Natural killer cell (primary cell): ENCODE measurements around the gene SLC4A5. TPM values are rescaled to one million over a fixed set of nuclear protein-coding genes. Genes with fewer than 3 reads are reported as not detected.
"Not testable (repeated sequence)": the region's sequence is repeated elsewhere in the genome, so short reads cannot be mapped to it uniquely, and the experiment has no call there.

Experiments used
- ATAC-seq, 3 donors: fragments of 150-1000 bp in 2 of 3; fragments of 200-7000 bp in 1 of 3; cut with Tn5 transposase; 1 replicate in 1 of 3; 2 replicates in 2 of 3; pipeline ENCODE4 v1.10.0; 2021; ENCODE audit warnings: mild to moderate bottlenecking in 2 of 3, moderate library complexity in 2 of 3
- DNase-seq, 2 donors: peaks; one replicate each; pipeline versions ENCODE4 v3.0.0 to v3.0.0-alpha.2; 2013 to 2021; ENCODE audit warnings: mixed read lengths in 1 of 2
- H3K27ac ChIP-seq: one replicate; pipeline ENCODE4 v1.5.1; 2013; ENCODE audit warnings: mild to moderate bottlenecking, low read length
- H3K27me3 ChIP-seq: one replicate; pipeline ENCODE4 v1.6.1; 2013; ENCODE audit warnings: low read length; ENCODE audit not compliant: control insufficient read depth, insufficient read depth
- H3K36me3 ChIP-seq: one replicate; pipeline ENCODE4 v1.6.1; 2013; ENCODE audit warnings: low read length; ENCODE audit not compliant: control insufficient read depth, insufficient read depth
- H3K4me1 ChIP-seq: one replicate; pipeline ENCODE4 v1.6.1; 2013; ENCODE audit warnings: low read length; ENCODE audit not compliant: control insufficient read depth, insufficient read depth
- H3K4me3 ChIP-seq: one replicate; pipeline ENCODE4 v1.5.1; 2013; ENCODE audit warnings: low read length
- H3K9me3 ChIP-seq: one replicate; pipeline ENCODE4 v1.6.1; 2013; ENCODE audit warnings: low read length; ENCODE audit not compliant: control insufficient read depth, insufficient read depth
- H3K27ac Mint-ChIP-seq, 2 donors: one replicate each; pipeline ENCODE4 v1.8.0; 2022; ENCODE audit warnings: mild to moderate bottlenecking in 2 of 2, mixed read lengths in 2 of 2, moderate library complexity in 1 of 2
- H3K27me3 Mint-ChIP-seq, 2 donors: one replicate each; pipeline ENCODE4 v1.8.0; 2022; ENCODE audit warnings: low read depth in 2 of 2, mixed read lengths in 2 of 2
- H3K36me3 Mint-ChIP-seq: one replicate; pipeline ENCODE4 v1.8.0; 2022; ENCODE audit warnings: mixed read lengths
- H3K4me1 Mint-ChIP-seq, 2 donors: one replicate each; pipeline ENCODE4 v1.8.0; 2022; ENCODE audit warnings: mixed read lengths in 2 of 2
- H3K4me3 Mint-ChIP-seq: one replicate; pipeline ENCODE4 v1.8.0; 2022; ENCODE audit warnings: mild to moderate bottlenecking, moderate library complexity, mixed read lengths
- H3K9me3 Mint-ChIP-seq, 2 donors: one replicate each; pipeline ENCODE4 v1.8.0; 2022; ENCODE audit warnings: mixed read lengths in 2 of 2
- CTCF ChIP-seq: fragments of 200-600 bp; IDR thresholded peaks from one replicate; pipeline ENCODE4 v1.8.0; 2022; ENCODE audit warnings: antibody characterized with exemption
- WGBS: methylation state at CpG from one replicate; pipeline ENCODE4 v1.1.7; 2013; ENCODE audit warnings: missing lambda C conversion rate; ENCODE audit not compliant: insufficient coverage; 5-methylcytosine and 5-hydroxymethylcytosine counted together
- intact Hi-C: fragments of 100-400 bp; cut with micrococcal nuclease; formaldehyde crosslinking; loops from one replicate; pipeline ENCODE4 v1.14.2; 2022
- total RNA-seq, 4 donors: library from RNA; stranded (reverse); fragments of 120-200 nt in 1 of 4; gene quantifications; one replicate each; pipeline versions ENCODE4 v1.2.3 to v1.2.4, GENCODE V29; 2013 to 2022

The SLC4A5 gene
- total RNA-seq, 3 donors from 2014 or later (not counting 1 experiment from before 2014, with no cell fraction given): 5.3 to 8.4 (median 8.0) TPM

- Histone ChIP-seq H3K4me3 (no peak overlapping the region), H3K36me3 (no peaks in the 10 kb centered on the region), H3K4me1 (peaks cover 6% of the 10 kb centered on the region), H3K9me3 (no peaks in the 10 kb centered on the region), H3K27ac (no peak overlapping the region), H3K27me3 (no peaks in the 10 kb centered on the region)
- TF ChIP-seq CTCF: no peak
- intact Hi-C loops: no loop called here
- Mint-ChIP-seq H3K4me1 (peaks cover 0 to 5% of the 10 kb centered on the region in 2 donors), H3K9me3 (no peaks in the 10 kb centered on the region), H3K27me3 (peaks cover 6 to 9% of the 10 kb centered on the region in 2 donors), H3K27ac (no peak overlapping the region), H3K4me3 (no peak overlapping the region), H3K36me3 (peaks cover 5% of the 10 kb centered on the region)
- DNase-seq: no peak
- no peak for ATAC-seq
- 96% methylated on average over 3 of the region's 3 CpGs for WGBS
Observed at GRCh38 chr2:74347742-74348141, 4.5 kb upstream of the SLC4A5 start.

- Histone ChIP-seq H3K4me1 (peaks cover 6% of the 10 kb centered on the region), H3K9me3 (no peaks in the 10 kb centered on the region), H3K4me3 (no peak overlapping the region), H3K36me3 (no peaks in the 10 kb centered on the region), H3K27me3 (no peaks in the 10 kb centered on the region), H3K27ac (no peak overlapping the region)
- Mint-ChIP-seq H3K4me3 (no peak overlapping the region), H3K27me3 (peaks cover 6 to 9% of the 10 kb centered on the region in 2 donors), H3K9me3 (no peaks in the 10 kb centered on the region), H3K4me1 (peaks cover 0 to 5% of the 10 kb centered on the region in 2 donors), H3K36me3 (peaks cover 5% of the 10 kb centered on the region), H3K27ac (no peak overlapping the region)
- no CpG with 5 or more reads among the region's 1 CpG for WGBS
- TF ChIP-seq CTCF: no peak
- intact Hi-C loops: no loop called here
- no peak for ATAC-seq
- no peak for DNase-seq
Observed at GRCh38 chr2:74347303-74347702, 4.1 kb upstream of the SLC4A5 start.

- TF ChIP-seq CTCF: no peak
- Histone ChIP-seq H3K27ac (no peak overlapping the region), H3K36me3 (no peaks in the 10 kb centered on the region), H3K4me3 (no peak overlapping the region), H3K9me3 (no peaks in the 10 kb centered on the region), H3K4me1 (peaks cover 6% of the 10 kb centered on the region), H3K27me3 (no peaks in the 10 kb centered on the region)
- 54% methylated on average over 7 of the region's 8 CpGs for WGBS
- DNase-seq (no peak), ATAC-seq (no peak)
- H3K27ac Mint-ChIP-seq: no peak overlapping the region
- H3K4me1 Mint-ChIP-seq: peaks cover 0 to 5% of the 10 kb centered on the region in 2 donors
- peaks cover 5% of the 10 kb centered on the region for H3K36me3 Mint-ChIP-seq
- peaks cover 6 to 9% of the 10 kb centered on the region in 2 donors for H3K27me3 Mint-ChIP-seq
- H3K4me3 Mint-ChIP-seq: no peak overlapping the region
- no peaks in the 10 kb centered on the region for H3K9me3 Mint-ChIP-seq
- intact Hi-C loops: no loop called here
Observed at GRCh38 chr2:74345272-74345943, 2.2 kb upstream of the SLC4A5 start.

- H3K27ac Mint-ChIP-seq, DNase-seq, H3K27me3 ChIP-seq, H3K4me3 ChIP-seq, H3K36me3 ChIP-seq, H3K27me3 Mint-ChIP-seq, H3K9me3 ChIP-seq, H3K4me1 ChIP-seq, H3K4me3 Mint-ChIP-seq, H3K4me1 Mint-ChIP-seq, ATAC-seq, H3K9me3 Mint-ChIP-seq, intact Hi-C loops, H3K36me3 Mint-ChIP-seq, H3K27ac ChIP-seq: not testable (repeated sequence)
- 73% methylated on average over 1 of the region's 2 CpGs for WGBS
Observed at GRCh38 chr2:74336227-74336626, 7.0 kb downstream of the SLC4A5 start.
